GM18499 (cell line): ENCODE results near the gene LPIN1.
"Not testable (repeated sequence)": the region's sequence is repeated elsewhere in the genome, so short reads cannot be mapped to it uniquely, and the experiment has no call there.

ENCODE experiments used
- ATAC-seq: cut with Tn5 transposase; IDR thresholded peaks from one replicate; pipeline ENCODE4 v1.9.1; 2021; ENCODE audit warnings: moderate number of reproducible peaks; ENCODE audit not compliant: insufficient read depth, unreplicated experiment

LPIN1 gene

GRCh38 chr2:11713815-11714214, 32.6 kb upstream of the LPIN1 start:
- no peak for ATAC-seq

GRCh38 chr2:11715987-11716652, 30.3 kb upstream of the LPIN1 start:
- ATAC-seq = no peak

- no peak for ATAC-seq
Measured at GRCh38 chr2:11716689-11717321, 29.6 kb upstream of the LPIN1 start.

- ATAC-seq = no peak
Measured at GRCh38 chr2:11717623-11718022, 28.8 kb upstream of the LPIN1 start.

- no peak for ATAC-seq
Measured at GRCh38 chr2:11718606-11719005, 27.8 kb upstream of the LPIN1 start.

GRCh38 chr2:11719230-11719977, 27.0 kb upstream of the LPIN1 start:
- ATAC-seq = no peak

GRCh38 chr2:11720752-11721151, 25.7 kb upstream of the LPIN1 start:
- no peak for ATAC-seq

GRCh38 chr2:11722292-11723060, 24.0 kb upstream of the LPIN1 start:
- no peak for ATAC-seq

GRCh38 chr2:11723061-11723371, 23.4 kb upstream of the LPIN1 start:
- ATAC-seq = no peak

- no peak for ATAC-seq
Measured at GRCh38 chr2:11724151-11724550, 22.3 kb upstream of the LPIN1 start.

- no peak for ATAC-seq
Measured at GRCh38 chr2:11726384-11726783, 20.0 kb upstream of the LPIN1 start.

GRCh38 chr2:11729362-11730212, 16.8 kb upstream of the LPIN1 start:
- ATAC-seq = no peak

- ATAC-seq = not testable (repeated sequence)
Measured at GRCh38 chr2:11731214-11731984, 15.0 kb upstream of the LPIN1 start.

GRCh38 chr2:11732587-11732986, 13.8 kb upstream of the LPIN1 start:
- ATAC-seq = no peak

- ATAC-seq = not testable (repeated sequence)
Measured at GRCh38 chr2:11737852-11738251, 8.6 kb upstream of the LPIN1 start.

GRCh38 chr2:11738589-11739436, 7.6 kb upstream of the LPIN1 start:
- no peak for ATAC-seq

GRCh38 chr2:11740723-11741122, 5.7 kb upstream of the LPIN1 start:
- no peak for ATAC-seq

GRCh38 chr2:11742317-11742701, 4.1 kb upstream of the LPIN1 start:
- no peak for ATAC-seq
